Measurements from ENCODE around the gene SUCLG2.

Gene SUCLG2

GRCh38 chr3:67640023-67640660 lies 14.3 kb downstream of the SUCLG2 start:
- Histone ChIP-seq H3K27me3 (ENCODE audit: insufficient read depth, poor library complexity, severe bottlenecking) (no peaks in the 10 kb centered on the region), H3K4me3 (replicated peaks; ENCODE audit: insufficient read depth, low read length) (no peak overlapping the region), H3K27ac (replicated peaks) (no peak overlapping the region)
- no peak for TF ChIP-seq CTCF (IDR thresholded peaks at IDR 0.05; ENCODE audit: insufficient read depth, low read length)
- TF ChIP-seq GABPA (IDR thresholded peaks at IDR 0.05; ENCODE audit: low read depth) = no peak
- TF ChIP-seq SPI1 (IDR thresholded peaks at IDR 0.05; ENCODE audit: borderline replicate concordance, low read depth) = no peak
- no peak for TF ChIP-seq REST (IDR thresholded peaks at IDR 0.05; ENCODE audit: insufficient replicate concordance, low read depth)
- no peak for TF ChIP-seq POLR2AphosphoS5 (IDR thresholded peaks at IDR 0.05; ENCODE audit: low read depth)
- no peak for DNase-seq (ENCODE audit: low read depth in 1 of 2, low spot score in 1 of 2)

GRCh38 chr3:67637255-67637900 lies 17.0 kb downstream of the SUCLG2 start:
- H3K27me3 ChIP-seq (ENCODE audit: insufficient read depth, poor library complexity, severe bottlenecking) = no peaks in the 10 kb centered on the region
- no peak for DNase-seq (ENCODE audit: low read depth in 1 of 2, low spot score in 1 of 2)
- no peak for TF ChIP-seq POLR2AphosphoS5 (IDR thresholded peaks at IDR 0.05; ENCODE audit: low read depth)
- TF ChIP-seq CTCF (IDR thresholded peaks at IDR 0.05; ENCODE audit: insufficient read depth, low read length) = no peak
- no peak for TF ChIP-seq GABPA (IDR thresholded peaks at IDR 0.05; ENCODE audit: low read depth)
- no peak for TF ChIP-seq REST (IDR thresholded peaks at IDR 0.05; ENCODE audit: insufficient replicate concordance, low read depth)
- no peak for TF ChIP-seq SPI1 (IDR thresholded peaks at IDR 0.05; ENCODE audit: borderline replicate concordance, low read depth)
- H3K27ac ChIP-seq (replicated peaks) = no peak overlapping the region
- H3K4me3 ChIP-seq (replicated peaks; ENCODE audit: insufficient read depth, low read length) = no peak overlapping the region

GRCh38 chr3:67635806-67636205 lies 18.6 kb downstream of the SUCLG2 start:
- no peak for DNase-seq (ENCODE audit: low read depth in 1 of 2, low spot score in 1 of 2)
- Histone ChIP-seq H3K27me3 (ENCODE audit: insufficient read depth, poor library complexity, severe bottlenecking) (no peaks in the 10 kb centered on the region), H3K4me3 (replicated peaks; ENCODE audit: insufficient read depth, low read length) (no peak overlapping the region), H3K27ac (replicated peaks) (no peak overlapping the region)
- TF ChIP-seq GABPA (IDR thresholded peaks at IDR 0.05; ENCODE audit: low read depth) (no peak), CTCF (IDR thresholded peaks at IDR 0.05; ENCODE audit: insufficient read depth, low read length) (no peak), SPI1 (IDR thresholded peaks at IDR 0.05; ENCODE audit: borderline replicate concordance, low read depth) (no peak), POLR2AphosphoS5 (IDR thresholded peaks at IDR 0.05; ENCODE audit: low read depth) (no peak), REST (IDR thresholded peaks at IDR 0.05; ENCODE audit: insufficient replicate concordance, low read depth) (no peak)

Measured in HL-60 (cell line).